H9 (cell line): ENCODE measurements around the gene EPHA2. TPM values are rescaled to one million over a fixed set of nuclear protein-coding genes. Genes with fewer than 3 reads are reported as not detected.

Experiments
- DNase-seq: peaks from one replicate; pipeline ENCODE4 v3.0.0-alpha.2; 2017
- H2AFZ ChIP-seq: one replicate; pipeline ENCODE4 v1.6.1; 2013; ENCODE audit warnings: mild to moderate bottlenecking, low read length, control low read depth, moderate library complexity
- H2AK5ac ChIP-seq: 2 replicates; pipeline ENCODE4 v1.6.1; 2013; ENCODE audit warnings: low read length, control low read depth, mixed read lengths; ENCODE audit not compliant: insufficient read length
- H2BK120ac ChIP-seq: one replicate; pipeline ENCODE4 v1.6.1; 2013; ENCODE audit warnings: low read depth, mild to moderate bottlenecking, low read length, control low read depth, inconsistent platforms; ENCODE audit not compliant: poor library complexity, severe bottlenecking
- H2BK12ac ChIP-seq: 2 replicates; pipeline ENCODE4 v1.6.1; 2013; ENCODE audit warnings: low read length, control low read depth, mixed read lengths, low read depth; ENCODE audit not compliant: insufficient read length
- H2BK15ac ChIP-seq: 2 replicates; pipeline ENCODE4 v1.6.1; 2013; ENCODE audit warnings: low read depth, low read length, control low read depth
- H2BK20ac ChIP-seq: one replicate; pipeline ENCODE4 v1.6.1; 2013; ENCODE audit warnings: low read depth, mild to moderate bottlenecking, low read length, control low read depth, inconsistent platforms; ENCODE audit not compliant: poor library complexity, severe bottlenecking
- H2BK5ac ChIP-seq: 2 replicates; pipeline ENCODE4 v1.6.1; 2013; ENCODE audit warnings: low read length, control low read depth, mixed read lengths; ENCODE audit not compliant: insufficient read length
- H3K14ac ChIP-seq: 2 replicates; pipeline ENCODE4 v1.6.1; 2013; ENCODE audit warnings: low read length, control low read depth; ENCODE audit not compliant: insufficient read depth
- H3K18ac ChIP-seq: 2 replicates; pipeline ENCODE4 v1.6.1; 2013; ENCODE audit warnings: low read depth, mild to moderate bottlenecking, mixed read lengths, low read length, control low read depth; ENCODE audit not compliant: insufficient read length
- H3K23ac ChIP-seq: 2 replicates; pipeline ENCODE4 v1.6.1; 2013; ENCODE audit warnings: low read length, control low read depth, mixed read lengths, low read depth; ENCODE audit not compliant: insufficient read length
- H3K23me2 ChIP-seq: 2 replicates; pipeline ENCODE4 v1.6.1; 2013; ENCODE audit warnings: low read depth, mild to moderate bottlenecking, mixed read lengths, low read length, control low read depth; ENCODE audit not compliant: insufficient read length, poor library complexity, severe bottlenecking
- H3K27ac ChIP-seq: 2 replicates; pipeline ENCODE4 v1.5.1; 2013; ENCODE audit warnings: low read length, control low read depth, mixed read lengths, low read depth; ENCODE audit not compliant: insufficient read length
- H3K27me3 ChIP-seq: 2 replicates; pipeline ENCODE4 v1.6.1; 2013; ENCODE audit warnings: low read length, control low read depth, inconsistent platforms; ENCODE audit not compliant: insufficient read depth
- H3K4ac ChIP-seq: 2 replicates; pipeline ENCODE4 v1.6.1; 2013; ENCODE audit warnings: low read depth, mild to moderate bottlenecking, control low read depth, inconsistent platforms, low read length, moderate library complexity
- H3K4me1 ChIP-seq: 2 replicates; pipeline ENCODE4 v1.6.1; 2013; ENCODE audit warnings: low read length, control low read depth, inconsistent platforms; ENCODE audit not compliant: insufficient read depth
- H3K4me2 ChIP-seq: 2 replicates; pipeline ENCODE4 v1.6.1; 2013; ENCODE audit warnings: low read length, control low read depth, mixed read lengths; ENCODE audit not compliant: insufficient read length, insufficient read depth
- H3K56ac ChIP-seq: 2 replicates; pipeline ENCODE4 v1.6.1; 2013; ENCODE audit warnings: low read depth, mild to moderate bottlenecking, mixed read lengths, low read length, control low read depth; ENCODE audit not compliant: insufficient read length
- H3K79me1 ChIP-seq: 2 replicates; pipeline ENCODE4 v1.6.1; 2013; ENCODE audit warnings: low read depth, mild to moderate bottlenecking, moderate library complexity, low read length, control low read depth, inconsistent platforms; ENCODE audit not compliant: insufficient read depth, poor library complexity, severe bottlenecking
- H3K79me2 ChIP-seq: 2 replicates; pipeline ENCODE4 v1.6.1; 2013; ENCODE audit warnings: low read length, control low read depth, inconsistent platforms; ENCODE audit not compliant: insufficient read depth
- H3K9ac ChIP-seq: 2 replicates; pipeline ENCODE4 v1.6.1; 2013; ENCODE audit warnings: low read length, control low read depth, mixed read lengths; ENCODE audit not compliant: insufficient read length; ENCODE audit errors: extremely low read depth
- H3K9me3 ChIP-seq: one replicate; pipeline ENCODE4 v1.6.1; 2013; ENCODE audit warnings: low read depth, low read length, inconsistent platforms; ENCODE audit not compliant: control insufficient read depth
- H3T11ph ChIP-seq: one replicate; pipeline ENCODE4 v1.6.1; 2013; ENCODE audit warnings: mild to moderate bottlenecking, low read length, control low read depth, inconsistent platforms
- H4K20me1 ChIP-seq: one replicate; pipeline ENCODE4 v1.6.1; 2013; ENCODE audit not compliant: control insufficient read depth, insufficient read length, insufficient read depth
- H4K5ac ChIP-seq: 2 replicates; pipeline ENCODE4 v1.6.1; 2013; ENCODE audit warnings: low read depth, mild to moderate bottlenecking, mixed read lengths, low read length, control low read depth; ENCODE audit not compliant: insufficient read length
- H4K8ac ChIP-seq: replicated peaks from 2 replicates; pipeline ENCODE4 v1.6.1; 2013; ENCODE audit warnings: low read length, control low read depth, mixed read lengths, low read depth; ENCODE audit not compliant: insufficient read length
- H4K91ac ChIP-seq: 2 replicates; pipeline ENCODE4 v1.6.1; 2013; ENCODE audit warnings: low read depth, mild to moderate bottlenecking, moderate library complexity, mixed read lengths, low read length, control low read depth; ENCODE audit not compliant: insufficient read length
- H3K27ac Mint-ChIP-seq, 3 experiments: 2 replicates in 2 of 3; 3 replicates in 1 of 3; pipeline ENCODE4 v1.8.0; 2020 to 2021; ENCODE audit warnings: mixed read lengths in 3 of 3, mild to moderate bottlenecking in 1 of 3, moderate library complexity in 1 of 3
- H3K27me3 Mint-ChIP-seq: 2 replicates; pipeline ENCODE4 v1.8.0; 2021; ENCODE audit warnings: low read depth, mild to moderate bottlenecking, moderate library complexity, mixed read lengths
- H3K36me3 Mint-ChIP-seq, 3 experiments: 2 replicates in 2 of 3; 3 replicates in 1 of 3; pipeline ENCODE4 v1.8.0; 2020 to 2021; ENCODE audit warnings: low read depth in 3 of 3, mixed read lengths in 3 of 3; ENCODE audit not compliant: insufficient read depth in 1 of 3
- H3K4me1 Mint-ChIP-seq, 2 experiments: 2 replicates each; pipeline ENCODE4 v1.8.0; 2020; ENCODE audit warnings: mixed read lengths in 2 of 2
- H3K4me3 Mint-ChIP-seq, 2 experiments: 2 replicates in 1 of 2; 3 replicates in 1 of 2; pipeline ENCODE4 v1.8.0; 2020 to 2021; ENCODE audit warnings: mild to moderate bottlenecking in 2 of 2, mixed read lengths in 2 of 2, moderate library complexity in 1 of 2
- H3K9me3 Mint-ChIP-seq, 2 experiments: 2 replicates in 1 of 2; 3 replicates in 1 of 2; pipeline ENCODE4 v1.8.0; 2020; ENCODE audit warnings: mild to moderate bottlenecking in 2 of 2, mixed read lengths in 2 of 2, moderate library complexity in 1 of 2
- CTCF ChIP-seq: fragments of 200-600 bp; sonication (generic); conservative IDR thresholded peaks from 3 replicates; pipeline ENCODE4 v1.8.0; 2021; ENCODE audit warnings: antibody characterized with exemption, mild to moderate bottlenecking
- WGBS: extraction: QIAGEN DNeasy Blood & Tissue Kit; methylation state at CpG from one replicate; pipeline ENCODE4 v1.1.7; 2013; ENCODE audit warnings: missing lambda C conversion rate, low lambda C conversion rate, mixed read lengths; ENCODE audit not compliant: insufficient read length; ENCODE audit errors: extremely low coverage; 5-methylcytosine and 5-hydroxymethylcytosine counted together
- total RNA-seq: library from RNA; stranded (reverse); gene quantifications from 2 replicates; pipeline ENCODE4 v1.2.1, GENCODE V29; 2021

The EPHA2 gene
- total RNA-seq, 1 experiment from 2014 or later = 33.1 TPM

GRCh38 chr1:16139473-16139962, 16.4 kb downstream of the EPHA2 start:
- Mint-ChIP-seq H3K27me3 (no peaks in the 10 kb centered on the region), H3K4me3 (no peak overlapping the region), H3K9me3 (no peaks in the 10 kb centered on the region), H3K4me1 (peaks cover 31 to 35% of the 10 kb centered on the region in 2 experiments), H3K27ac (peak overlapping the region; percentile 7 to 73 (median 70); a peak in 5 of 7 replicates), H3K36me3 (peaks cover 22 to 80% (median 40%) of the 10 kb centered on the region in 3 experiments; a peak in 6 of 7 replicates)
- no peak overlapping the region for H3K56ac ChIP-seq
- no peak overlapping the region for H3K9ac ChIP-seq
- no peak for DNase-seq
- no CpG with 5 or more reads among the region's 3 CpGs for WGBS
- no peak overlapping the region for H4K8ac ChIP-seq
- H2AK5ac ChIP-seq = no peak overlapping the region
- H3K23ac ChIP-seq = no peak overlapping the region
- no peak overlapping the region for H3K27ac ChIP-seq
- H3K14ac ChIP-seq = peak overlapping the region; percentile 23; the same call in 1 of the 2 replicates
- H2BK120ac ChIP-seq = no peak overlapping the region
- no peak overlapping the region for H3K18ac ChIP-seq
- no peak overlapping the region for H2BK15ac ChIP-seq
- H3K79me1 ChIP-seq = peaks cover 11% of the 10 kb centered on the region
- no peak overlapping the region for H3T11ph ChIP-seq
- no peaks in the 10 kb centered on the region for H4K20me1 ChIP-seq
- no peak overlapping the region for H4K91ac ChIP-seq
- no peaks in the 10 kb centered on the region for H3K27me3 ChIP-seq
- no peak for TF ChIP-seq CTCF
- no peak overlapping the region for H2AFZ ChIP-seq
- H2BK20ac ChIP-seq = no peak overlapping the region
- H3K79me2 ChIP-seq = peaks cover 10% of the 10 kb centered on the region; the same call in 1 of the 2 replicates
- H3K4me2 ChIP-seq = no peak overlapping the region
- peaks cover 2% of the 10 kb centered on the region for H3K4me1 ChIP-seq
- H3K23me2 ChIP-seq = no peaks in the 10 kb centered on the region
- H4K5ac ChIP-seq = no peak overlapping the region
- no peak overlapping the region for H3K4ac ChIP-seq
- H2BK12ac ChIP-seq = no peak overlapping the region
- no peak overlapping the region for H2BK5ac ChIP-seq
- no peaks in the 10 kb centered on the region for H3K9me3 ChIP-seq
